GM12878 (cell line): Measurements from ENCODE around the gene MAGEC2.

ENCODE experiments used
- IRF3 ChIP-seq: fragments of 450-650 bp; IDR thresholded peaks from 2 replicates; pipeline ENCODE4 v1.6.1; 2014; ENCODE audit warnings: mild to moderate bottlenecking
- JUND ChIP-seq: IDR thresholded peaks from 2 replicates; pipeline ENCODE4 v1.6.1; 2012; ENCODE audit warnings: low read depth, mild to moderate bottlenecking, low read length, improper control_type of control experiment, moderate library complexity
- MXI1 ChIP-seq: fragments of 150-350 bp; IDR thresholded peaks from 2 replicates; pipeline ENCODE4 v1.6.1; 2011; ENCODE audit warnings: low read depth, mild to moderate bottlenecking, inconsistent platforms, low read length, improper control_type of control experiment
- POLR2A ChIP-seq: IDR thresholded peaks from 2 replicates; pipeline ENCODE4 v1.6.1; 2011; ENCODE audit warnings: low read depth, mild to moderate bottlenecking, low read length
- RELA ChIP-seq: fragments of 450-650 bp; IDR thresholded peaks from 2 replicates; pipeline ENCODE4 v1.8.0; 2014; ENCODE audit warnings: borderline replicate concordance; ENCODE audit not compliant: partially characterized antibody
- TF ChIP-seq, protein P1 (sequence below), 3 experiments: IDR thresholded peaks in 2 of 3; conservative IDR thresholded peaks in 1 of 3; 2 replicates each; pipeline ENCODE4 v1.5.1; 2011; ENCODE audit warnings: low read depth in 3 of 3, low read length in 3 of 3, mild to moderate bottlenecking in 3 of 3, control low read depth in 2 of 3, moderate library complexity in 2 of 3, inconsistent platforms in 1 of 3, mixed read lengths in 1 of 3; ENCODE audit not compliant: control insufficient read depth in 2 of 3, insufficient read depth in 1 of 3; ENCODE audit errors: extremely low read depth in 1 of 3

DNA sequence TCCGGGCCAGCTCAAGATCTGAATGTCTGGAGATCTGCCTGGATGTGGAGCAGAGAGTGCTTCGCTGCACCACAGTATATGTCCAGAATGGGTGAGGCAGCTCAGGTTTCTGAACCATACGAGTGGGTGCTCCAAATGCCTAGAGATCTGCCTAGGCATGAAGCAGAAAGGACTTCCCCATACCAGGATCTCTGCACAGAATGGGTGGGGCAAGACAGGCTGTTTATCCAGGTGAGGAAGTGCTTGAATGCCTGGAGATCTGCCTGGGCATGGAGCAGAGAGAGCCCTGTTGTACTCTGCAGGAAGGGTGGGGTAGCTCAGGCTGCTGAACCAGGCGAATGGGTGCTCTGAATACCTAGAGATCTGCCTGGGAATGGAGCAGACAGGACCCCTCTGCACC, 45.4 kb upstream of the MAGEC2 start:
- no peak for TF ChIP-seq POLR2A
- no peak for TF ChIP-seq RELA
- TF ChIP-seq MXI1: no peak
- TF ChIP-seq IRF3: no peak
- no peak for TF ChIP-seq JUND
- TF ChIP-seq, protein P1, sequence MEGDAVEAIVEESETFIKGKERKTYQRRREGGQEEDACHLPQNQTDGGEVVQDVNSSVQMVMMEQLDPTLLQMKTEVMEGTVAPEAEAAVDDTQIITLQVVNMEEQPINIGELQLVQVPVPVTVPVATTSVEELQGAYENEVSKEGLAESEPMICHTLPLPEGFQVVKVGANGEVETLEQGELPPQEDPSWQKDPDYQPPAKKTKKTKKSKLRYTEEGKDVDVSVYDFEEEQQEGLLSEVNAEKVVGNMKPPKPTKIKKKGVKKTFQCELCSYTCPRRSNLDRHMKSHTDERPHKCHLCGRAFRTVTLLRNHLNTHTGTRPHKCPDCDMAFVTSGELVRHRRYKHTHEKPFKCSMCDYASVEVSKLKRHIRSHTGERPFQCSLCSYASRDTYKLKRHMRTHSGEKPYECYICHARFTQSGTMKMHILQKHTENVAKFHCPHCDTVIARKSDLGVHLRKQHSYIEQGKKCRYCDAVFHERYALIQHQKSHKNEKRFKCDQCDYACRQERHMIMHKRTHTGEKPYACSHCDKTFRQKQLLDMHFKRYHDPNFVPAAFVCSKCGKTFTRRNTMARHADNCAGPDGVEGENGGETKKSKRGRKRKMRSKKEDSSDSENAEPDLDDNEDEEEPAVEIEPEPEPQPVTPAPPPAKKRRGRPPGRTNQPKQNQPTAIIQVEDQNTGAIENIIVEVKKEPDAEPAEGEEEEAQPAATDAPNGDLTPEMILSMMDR (IDR thresholded peaks at IDR 0.05 in 2 of 3, conservative IDR thresholded peaks at IDR 0.05 in 1 of 3; ENCODE audit: control insufficient read depth in 2 of 3, extremely low read depth in 1 of 3, insufficient read depth in 1 of 3, low read depth in 3 of 3, low read length in 3 of 3): no peak
